Transverse colon (tissue), 4 donors: ENCODE measurements around the gene DLG2. TPM values are rescaled to one million over a fixed set of nuclear protein-coding genes. Genes with fewer than 3 reads are reported as not detected.

Source experiments
- DNase-seq: peaks from one replicate; pipeline ENCODE4 v3.0.0-alpha.2; 2019
- H3K27ac ChIP-seq, 4 donors: fragments of 200-600 bp; sonication (generic); 2 replicates each; pipeline ENCODE4 v1.5.1; 2016 to 2018; ENCODE audit warnings: inconsistent platforms in 4 of 4
- H3K27me3 ChIP-seq: fragments of 200-600 bp; sonication (generic); 2 replicates; pipeline ENCODE4 v1.5.1; 2017; ENCODE audit warnings: inconsistent platforms
- H3K36me3 ChIP-seq, 4 donors: fragments of 200-600 bp; sonication (generic); 2 replicates each; pipeline ENCODE4 v1.5.1; 2017 to 2019; ENCODE audit warnings: inconsistent platforms in 4 of 4
- H3K4me1 ChIP-seq, 4 donors: fragments of 200-600 bp; sonication (generic); 2 replicates each; pipeline ENCODE4 v1.5.1; 2017 to 2020; ENCODE audit warnings: inconsistent platforms in 4 of 4
- H3K4me3 ChIP-seq, 4 donors: fragments of 200-600 bp; sonication (generic); 1 replicate in 1 of 4; 2 replicates in 3 of 4; pipeline versions ENCODE4 v1.5.1 to v1.6.1; 2017 to 2019; ENCODE audit warnings: inconsistent platforms in 4 of 4
- H3K9me3 ChIP-seq, 2 donors: fragments of 200-600 bp; sonication (generic); 2 replicates each; pipeline ENCODE4 v1.5.1; 2017 to 2019; ENCODE audit warnings: inconsistent platforms in 2 of 2
- CTCF ChIP-seq, 5 experiments: fragments of 200-600 bp in 3 of 5; fragments of 450-650 bp in 2 of 5; sonication (generic) in 3 of 5; IDR thresholded peaks; 1 replicate in 2 of 5; 2 replicates in 3 of 5; pipeline ENCODE4 v1.5.1; 2016 to 2017; ENCODE audit warnings: antibody characterized with exemption in 5 of 5, inconsistent platforms in 3 of 5, mild to moderate bottlenecking in 2 of 5, moderate library complexity in 1 of 5
- EP300 ChIP-seq: sonication (generic); formaldehyde crosslinking; IDR thresholded peaks from one replicate; pipeline ENCODE4 v1.6.1; 2017; ENCODE audit warnings: antibody characterized with exemption, low read depth
- POLR2A ChIP-seq: fragments of 450-650 bp; IDR thresholded peaks from one replicate; pipeline ENCODE4 v1.6.1; 2016; ENCODE audit warnings: antibody characterized with exemption, mild to moderate bottlenecking, moderate library complexity
- POLR2AphosphoS5 ChIP-seq, 3 donors: sonication (generic); formaldehyde crosslinking; IDR thresholded peaks; one replicate each; pipeline ENCODE4 v1.6.1; 2016; ENCODE audit warnings: antibody characterized with exemption in 3 of 3
- WGBS, 2 donors: methylation state at CpG; one replicate each; pipeline ENCODE4 v1.1.5; 2018; ENCODE audit warnings: low coverage in 1 of 2; 5-methylcytosine and 5-hydroxymethylcytosine counted together
- in situ Hi-C, 4 donors: fragments of 200-750 bp; cut with MboI; loops; one replicate each; pipeline versions ENCODE4 v1.15.0 to v1.15.1; 2017; ENCODE audit warnings: low sequenced_read_pairs in 3 of 4, low pct_ligation_motif_present in 1 of 4, low pct_unique_long_range_greater_than_20kb in 1 of 4
- intact Hi-C: fragments of 100-400 bp; cut with DNase I; formaldehyde crosslinking; loops from one replicate; pipeline ENCODE4 v1.15.1; 2023; ENCODE audit warnings: low total_unique reads
- total RNA-seq, 4 donors: library from RNA; depleted of rRNA; stranded (reverse); fragments of >200 nt; gene quantifications; one replicate each; pipeline ENCODE4 v1.1.0, GENCODE V29; 2016

The DLG2 gene
- total RNA-seq, 4 donors from 2014 or later, result 1.9 to 28.3 (median 3.7) TPM

- intact Hi-C loops (no loop called here), in situ Hi-C loops (no loop called here)
Measured at GRCh38 chr11:84034484-84034883, 1592.7 kb downstream of the DLG2 start.

GRCh38 chr11:84024266-84024665 lies 1602.9 kb downstream of the DLG2 start:
- Histone ChIP-seq H3K9me3 (no peaks in the 10 kb centered on the region), H3K27me3 (no peaks in the 10 kb centered on the region), H3K27ac (no peak overlapping the region), H3K4me3 (no peak overlapping the region), H3K4me1 (peaks cover 0 to 11% (median 2%) of the 10 kb centered on the region in 4 donors), H3K36me3 (no peaks in the 10 kb centered on the region)
- WGBS, 2 donors, result 84 to 92% methylated on average over 1 of the region's 1 CpG
- no peak for DNase-seq
- intact Hi-C loops, result loop anchor here (5.0 to 10.0 kb wide), 2 partner anchors 42 to 1949 kb away; no protein-coding TSS in a partner anchor
- in situ Hi-C loops, result no loop called here
- TF ChIP-seq EP300 (no peak), POLR2A (no peak), CTCF (IDR thresholded peaks at IDR 0.05) (no peak), POLR2AphosphoS5 (IDR thresholded peaks at IDR 0.05) (no peak)

More at GRCh38 chr11:84034484-84034883, 1592.7 kb downstream of the DLG2 start:
- H3K36me3 ChIP-seq, result no peaks in the 10 kb centered on the region
- DNase-seq, result no peak
- H3K27me3 ChIP-seq, result no peaks in the 10 kb centered on the region
- no peak overlapping the region for H3K27ac ChIP-seq
- no peak overlapping the region for H3K4me3 ChIP-seq
- TF ChIP-seq POLR2AphosphoS5 (IDR thresholded peaks at IDR 0.05) (no peak), CTCF (IDR thresholded peaks at IDR 0.05) (no peak)
- no peaks in the 10 kb centered on the region for H3K9me3 ChIP-seq
- no peaks in the 10 kb centered on the region for H3K4me1 ChIP-seq

GRCh38 chr11:84022695-84023094 lies 1604.4 kb downstream of the DLG2 start:
- H3K4me3 ChIP-seq, result no peak overlapping the region
- TF ChIP-seq POLR2A, result no peak
- TF ChIP-seq POLR2AphosphoS5 (IDR thresholded peaks at IDR 0.05), result no peak
- TF ChIP-seq CTCF (IDR thresholded peaks at IDR 0.05), result no peak
- no peak for TF ChIP-seq EP300
- no peaks in the 10 kb centered on the region for H3K36me3 ChIP-seq
- DNase-seq, result no peak
- peaks cover 0 to 11% (median 2%) of the 10 kb centered on the region in 4 donors for H3K4me1 ChIP-seq
- no peaks in the 10 kb centered on the region for H3K27me3 ChIP-seq
- peak overlapping the region in 1 of 4 donors; percentile 15 for H3K27ac ChIP-seq
- no peaks in the 10 kb centered on the region for H3K9me3 ChIP-seq
- intact Hi-C loops (loop anchor here (5.0 to 10.0 kb wide), 2 partner anchors 40 to 1948 kb away; no protein-coding TSS in a partner anchor), in situ Hi-C loops (no loop called here)

GRCh38 chr11:84022201-84022600 lies 1604.9 kb downstream of the DLG2 start:
- no peaks in the 10 kb centered on the region for H3K9me3 ChIP-seq
- no peaks in the 10 kb centered on the region for H3K27me3 ChIP-seq
- H3K27ac ChIP-seq, result peak overlapping the region in 1 of 4 donors; percentile 15
- TF ChIP-seq CTCF (IDR thresholded peaks at IDR 0.05) (no peak), POLR2A (no peak), EP300 (no peak), POLR2AphosphoS5 (IDR thresholded peaks at IDR 0.05) (no peak)
- no peak for DNase-seq
- H3K4me1 ChIP-seq, result peaks cover 0 to 11% (median 2%) of the 10 kb centered on the region in 4 donors
- in situ Hi-C loops (no loop called here), intact Hi-C loops (loop anchor here (5.0 to 10.0 kb wide), 2 partner anchors 40 to 1947 kb away; no protein-coding TSS in a partner anchor)
- H3K36me3 ChIP-seq, result no peaks in the 10 kb centered on the region
- WGBS, 2 donors, result 31 to 33% methylated on average over 1 of the region's 1 CpG
- no peak overlapping the region for H3K4me3 ChIP-seq
